Left renal pelvis (tissue), 4 donors: ENCODE data around the gene SLC12A8. TPM values are rescaled to one million over a fixed set of nuclear protein-coding genes. Genes with fewer than 3 reads are reported as not detected.

ENCODE experiments used
- DNase-seq, 4 donors: peaks; one replicate each; pipeline ENCODE4 v3.0.0-alpha.2; 2013; ENCODE audit warnings: low read depth in 4 of 4, low spot score in 3 of 4
- polyA plus RNA-seq, 4 donors: library from polyadenylated mRNA; unstranded; fragments of 120-200 nt; gene quantifications; one replicate each; pipeline ENCODE4 v1.2.1, GENCODE V29; 2013; ENCODE audit not compliant: insufficient read length in 4 of 4

Gene SLC12A8
- polyA plus RNA-seq, 4 donors = 0.75 to 6.7 (median 5.2) TPM

- no peak for DNase-seq
Measured at GRCh38 chr3:125189378-125190165, 23.0 kb downstream of the SLC12A8 start.

- no peak for DNase-seq
Measured at GRCh38 chr3:125188955-125189354, 23.6 kb downstream of the SLC12A8 start.

GRCh38 chr3:125187599-125187910 lies 25.0 kb downstream of the SLC12A8 start:
- no peak for DNase-seq

GRCh38 chr3:125186800-125187598 lies 25.5 kb downstream of the SLC12A8 start:
- DNase-seq = no peak

GRCh38 chr3:125186261-125186787 lies 26.2 kb downstream of the SLC12A8 start:
- no peak for DNase-seq

GRCh38 chr3:125185805-125186204 lies 26.7 kb downstream of the SLC12A8 start:
- no peak for DNase-seq

- no peak for DNase-seq
Measured at GRCh38 chr3:125179884-125180240, 32.7 kb downstream of the SLC12A8 start.

GRCh38 chr3:125179143-125179883 lies 33.2 kb downstream of the SLC12A8 start:
- DNase-seq = no peak

- DNase-seq = no peak
Measured at GRCh38 chr3:125177746-125178145, 34.8 kb downstream of the SLC12A8 start.

- DNase-seq = no peak
Measured at GRCh38 chr3:125175295-125176078, 37.1 kb downstream of the SLC12A8 start.

- no peak for DNase-seq
Measured at GRCh38 chr3:125172346-125172745, 40.2 kb downstream of the SLC12A8 start.

- DNase-seq = no peak
Measured at GRCh38 chr3:125168711-125169393, 43.7 kb downstream of the SLC12A8 start.

- no peak for DNase-seq
Measured at GRCh38 chr3:125166599-125167136, 45.9 kb downstream of the SLC12A8 start.

- DNase-seq = no peak
Measured at GRCh38 chr3:125165948-125166553, 46.5 kb downstream of the SLC12A8 start.

- DNase-seq = no peak
Measured at GRCh38 chr3:125165189-125165947, 47.2 kb downstream of the SLC12A8 start.

- no peak for DNase-seq
Measured at GRCh38 chr3:125163739-125164601, 48.6 kb downstream of the SLC12A8 start.

GRCh38 chr3:125161607-125162219 lies 50.8 kb downstream of the SLC12A8 start:
- no peak for DNase-seq
